ENCODE results near the gene MAGI1.

MAGI1 gene

GRCh38 chr3:65443739-65444446 is 594.8 kb downstream of the MAGI1 start:
- no peak for DNase-seq

- DNase-seq: no peak
These were observed 599.0 kb downstream of the MAGI1 start for GRCh38 chr3:65439641-65440284.

GRCh38 chr3:65438612-65439011 is 600.1 kb downstream of the MAGI1 start:
- DNase-seq: no peak

GRCh38 chr3:65438096-65438495 is 600.6 kb downstream of the MAGI1 start:
- no peak for DNase-seq

- no peak for DNase-seq
These were observed 602.1 kb downstream of the MAGI1 start for GRCh38 chr3:65436580-65436979.

GRCh38 chr3:65433480-65433879 is 605.2 kb downstream of the MAGI1 start:
- DNase-seq: no peak

GRCh38 chr3:65432388-65433003 is 606.2 kb downstream of the MAGI1 start:
- no peak for DNase-seq

- no peak for DNase-seq
These were observed 612.8 kb downstream of the MAGI1 start for GRCh38 chr3:65425880-65426279.

GRCh38 chr3:65422154-65422553 is 616.6 kb downstream of the MAGI1 start:
- DNase-seq: no peak

GRCh38 chr3:65419233-65419632 is 619.5 kb downstream of the MAGI1 start:
- DNase-seq: no peak

- DNase-seq: no peak
These were observed 624.8 kb downstream of the MAGI1 start for GRCh38 chr3:65413891-65414290.

- DNase-seq: no peak
These were observed 626.1 kb downstream of the MAGI1 start for GRCh38 chr3:65412588-65412987.

GRCh38 chr3:65411367-65411766 is 627.4 kb downstream of the MAGI1 start:
- DNase-seq: no peak

- DNase-seq: no peak
These were observed 629.5 kb downstream of the MAGI1 start for GRCh38 chr3:65409176-65409569.

- no peak for DNase-seq
These were observed 630.1 kb downstream of the MAGI1 start for GRCh38 chr3:65408531-65409175.

- DNase-seq: no peak
These were observed 632.2 kb downstream of the MAGI1 start for GRCh38 chr3:65406470-65406869.

- no peak for DNase-seq
These were observed 636.1 kb downstream of the MAGI1 start for GRCh38 chr3:65402597-65402996.

GRCh38 chr3:65401359-65402305 is 637.1 kb downstream of the MAGI1 start:
- DNase-seq: no peak

- DNase-seq: no peak
These were observed 637.8 kb downstream of the MAGI1 start for GRCh38 chr3:65400899-65401298.

GRCh38 chr3:65398953-65399352 is 639.8 kb downstream of the MAGI1 start:
- DNase-seq: no peak

- DNase-seq: no peak
These were observed 642.6 kb downstream of the MAGI1 start for GRCh38 chr3:65396078-65396477.

- no peak for DNase-seq
These were observed 647.6 kb downstream of the MAGI1 start for GRCh38 chr3:65391068-65391467.

GRCh38 chr3:65385805-65386204 is 652.9 kb downstream of the MAGI1 start:
- DNase-seq: no peak

All from stimulated activated CD4-positive, alpha-beta T cell treated with anti-CD3 and anti-CD28 coated beads, Interleukin-12 subunit alpha, Interleukin-12 subunit beta, amount 100 ng/mL, for 4 hours (primary cell).